ENCODE data around the gene NEAT1.

Gene NEAT1

DNA sequence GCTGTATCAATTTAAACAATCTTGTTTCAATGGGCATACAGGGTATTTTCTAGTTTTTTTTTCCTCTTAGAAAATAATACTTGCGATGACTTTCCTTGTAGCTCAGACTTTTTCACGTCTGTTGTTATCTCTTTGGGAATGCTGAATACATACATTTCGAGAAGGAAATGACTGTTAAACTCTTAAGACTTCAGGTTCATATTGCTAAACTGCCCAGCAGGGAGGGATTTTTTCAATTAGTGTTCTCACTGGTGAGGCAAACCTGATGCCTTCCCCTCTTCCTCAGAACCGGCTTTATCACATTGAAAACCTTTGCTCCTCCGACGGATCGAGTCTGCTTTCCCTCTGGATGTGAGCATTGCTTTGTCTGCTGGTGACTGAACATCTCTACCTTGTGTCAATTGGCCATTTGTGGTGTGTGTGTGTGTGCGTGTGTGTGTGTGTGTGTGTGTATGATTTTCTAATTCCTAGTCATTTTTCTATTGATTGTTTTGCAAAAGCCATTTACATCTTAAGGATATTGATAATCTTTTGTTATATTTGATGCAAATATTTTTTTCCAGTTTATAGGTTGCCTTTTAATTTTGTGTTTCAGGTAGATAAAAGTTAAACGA, 6.6 kb downstream of the NEAT1 start:
- Histone ChIP-seq H2AK5ac (ENCODE audit: low read length, severe bottlenecking) (no peak overlapping the region), H4K91ac (ENCODE audit: low read length) (no peak overlapping the region), H3K18ac (ENCODE audit: low read depth in 1 of 2, low read length in 2 of 2) (peak overlapping the region in 1 of 2 experiments; percentile 40)

DNA sequence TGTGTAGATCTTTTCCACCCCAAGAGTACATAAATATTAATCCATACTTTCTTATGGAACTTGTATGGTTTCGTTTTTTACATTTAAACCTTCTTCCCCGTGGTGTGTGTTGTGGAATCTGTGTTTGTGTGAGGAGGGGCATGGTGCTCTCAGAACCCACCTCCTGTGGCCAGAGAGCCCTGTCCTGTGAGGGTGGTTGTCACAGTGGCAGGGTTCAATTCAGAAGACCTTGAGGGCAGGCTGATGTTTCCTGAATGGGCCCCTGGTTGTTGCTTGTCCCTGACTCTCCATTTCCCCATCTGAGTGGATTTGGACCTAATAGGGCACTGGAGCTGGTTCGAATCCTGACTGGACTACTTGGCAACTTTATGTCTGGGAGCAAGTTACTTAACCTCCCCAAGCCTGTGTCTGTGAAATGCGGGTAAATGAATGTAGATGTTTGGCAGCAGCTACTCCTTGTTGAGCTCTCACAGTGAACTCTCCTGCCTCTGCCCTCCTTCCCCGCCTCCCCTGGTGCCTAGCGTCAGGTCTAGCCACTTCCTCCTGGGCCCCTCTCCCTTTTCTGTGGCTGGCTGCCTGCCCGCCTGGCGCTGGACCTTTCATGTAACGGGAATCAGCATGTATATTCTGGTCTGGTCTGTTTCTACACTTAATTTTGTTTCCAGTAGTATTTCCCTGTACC, 7.3 kb downstream of the NEAT1 start:
- Histone ChIP-seq H2BK12ac (ENCODE audit: low read length in 2 of 2) (no peak overlapping the region), H2AFZ (ENCODE audit: low read depth, low read length) (no peak overlapping the region), H3K36me3 (ENCODE audit: control insufficient read depth in 1 of 2, insufficient read depth in 2 of 2, low read depth in 1 of 2, low read length in 2 of 2) (peaks cover 12 to 96% of the 10 kb centered on the region in 2 experiments), H2BK15ac (ENCODE audit: low read depth, poor library complexity, severe bottlenecking) (no peak overlapping the region), H3K79me1 (replicated peaks; ENCODE audit: low read length, poor library complexity, severe bottlenecking) (no peaks in the 10 kb centered on the region), H2BK120ac (ENCODE audit: low read depth, low read length) (no peak overlapping the region), H3K4ac (ENCODE audit: low read depth in 1 of 2, low read length in 2 of 2) (no peak overlapping the region), H4K8ac (ENCODE audit: low read length) (no peak overlapping the region), H3K27ac (ENCODE audit: low read length, poor library complexity, severe bottlenecking) (peak overlapping the region; percentile 88), H3K23ac (ENCODE audit: low read length in 2 of 2) (peak overlapping the region in 1 of 2 experiments; percentile 47), H3K4me1 (ENCODE audit: control insufficient read depth, insufficient read depth, low read depth, low read length) (peaks cover 4% of the 10 kb centered on the region), H3K14ac (ENCODE audit: low read length in 2 of 2) (peak overlapping the region in 1 of 2 experiments; percentile 62), H3K9me3 (ENCODE audit: control insufficient read depth, low read length) (no peaks in the 10 kb centered on the region), H4K91ac (ENCODE audit: low read length) (no peak overlapping the region), H3K27me3 (ENCODE audit: control insufficient read depth in 1 of 2, insufficient read depth in 1 of 2, low read length in 2 of 2) (no peaks in the 10 kb centered on the region), H3K18ac (ENCODE audit: low read depth in 1 of 2, low read length in 2 of 2) (peak overlapping the region; percentile 42 to 54), H2BK5ac (ENCODE audit: low read depth, low read length, poor library complexity, severe bottlenecking) (no peak overlapping the region), H3K9ac (ENCODE audit: low read length) (peak overlapping the region; percentile 99), H2AK5ac (ENCODE audit: low read length, severe bottlenecking) (no peak overlapping the region), H3K4me2 (ENCODE audit: low read length, poor library complexity, severe bottlenecking) (peak overlapping the region; percentile 81), H3K4me3 (ENCODE audit: insufficient read depth in 1 of 2, low read depth in 1 of 2, low read length in 2 of 2) (peak overlapping the region; percentile 40 to 92)
- peak; percentile 90 for DNase-seq
- WGBS, result 48% methylated on average over 9 of the region's 9 CpGs

More for the DNA sequence above, 6.6 kb downstream of the NEAT1 start:
- no peak overlapping the region for H2BK12ac ChIP-seq (ENCODE audit: low read length in 2 of 2)
- no peaks in the 10 kb centered on the region for H3K9me3 ChIP-seq (ENCODE audit: control insufficient read depth, low read length)
- peak overlapping the region in 1 of 2 experiments; percentile 92 for H3K4me3 ChIP-seq (ENCODE audit: insufficient read depth in 1 of 2, low read depth in 1 of 2, low read length in 2 of 2)
- peak overlapping the region; percentile 99 for H3K9ac ChIP-seq (ENCODE audit: low read length)
- H3K27me3 ChIP-seq (ENCODE audit: control insufficient read depth in 1 of 2, insufficient read depth in 1 of 2, low read length in 2 of 2), result no peaks in the 10 kb centered on the region
- peak overlapping the region; percentile 19 for H3K4me2 ChIP-seq (ENCODE audit: low read length, poor library complexity, severe bottlenecking)
- DNase-seq, result peak; percentile 90
- H3K36me3 ChIP-seq (ENCODE audit: control insufficient read depth in 1 of 2, insufficient read depth in 2 of 2, low read depth in 1 of 2, low read length in 2 of 2), result peaks cover 8 to 96% of the 10 kb centered on the region in 2 experiments
- H3K23ac ChIP-seq (ENCODE audit: low read length in 2 of 2), result no peak overlapping the region
- peaks cover 2% of the 10 kb centered on the region for H3K4me1 ChIP-seq (ENCODE audit: control insufficient read depth, insufficient read depth, low read depth, low read length)
- no peak overlapping the region for H3K4ac ChIP-seq (ENCODE audit: low read depth in 1 of 2, low read length in 2 of 2)
- peak overlapping the region in 1 of 2 experiments; percentile 6 for H3K14ac ChIP-seq (ENCODE audit: low read length in 2 of 2)
- H2AFZ ChIP-seq (ENCODE audit: low read depth, low read length), result no peak overlapping the region
- H2BK120ac ChIP-seq (ENCODE audit: low read depth, low read length), result no peak overlapping the region
- H4K8ac ChIP-seq (ENCODE audit: low read length), result no peak overlapping the region
- no peaks in the 10 kb centered on the region for H3K79me1 ChIP-seq (replicated peaks; ENCODE audit: low read length, poor library complexity, severe bottlenecking)
- 48% methylated on average over 4 of the region's 9 CpGs for WGBS
- H3K27ac ChIP-seq (ENCODE audit: low read length, poor library complexity, severe bottlenecking), result peak overlapping the region; percentile 74
- no peak overlapping the region for H2BK5ac ChIP-seq (ENCODE audit: low read depth, low read length, poor library complexity, severe bottlenecking)
- no peak overlapping the region for H2BK15ac ChIP-seq (ENCODE audit: low read depth, poor library complexity, severe bottlenecking)

DNA sequence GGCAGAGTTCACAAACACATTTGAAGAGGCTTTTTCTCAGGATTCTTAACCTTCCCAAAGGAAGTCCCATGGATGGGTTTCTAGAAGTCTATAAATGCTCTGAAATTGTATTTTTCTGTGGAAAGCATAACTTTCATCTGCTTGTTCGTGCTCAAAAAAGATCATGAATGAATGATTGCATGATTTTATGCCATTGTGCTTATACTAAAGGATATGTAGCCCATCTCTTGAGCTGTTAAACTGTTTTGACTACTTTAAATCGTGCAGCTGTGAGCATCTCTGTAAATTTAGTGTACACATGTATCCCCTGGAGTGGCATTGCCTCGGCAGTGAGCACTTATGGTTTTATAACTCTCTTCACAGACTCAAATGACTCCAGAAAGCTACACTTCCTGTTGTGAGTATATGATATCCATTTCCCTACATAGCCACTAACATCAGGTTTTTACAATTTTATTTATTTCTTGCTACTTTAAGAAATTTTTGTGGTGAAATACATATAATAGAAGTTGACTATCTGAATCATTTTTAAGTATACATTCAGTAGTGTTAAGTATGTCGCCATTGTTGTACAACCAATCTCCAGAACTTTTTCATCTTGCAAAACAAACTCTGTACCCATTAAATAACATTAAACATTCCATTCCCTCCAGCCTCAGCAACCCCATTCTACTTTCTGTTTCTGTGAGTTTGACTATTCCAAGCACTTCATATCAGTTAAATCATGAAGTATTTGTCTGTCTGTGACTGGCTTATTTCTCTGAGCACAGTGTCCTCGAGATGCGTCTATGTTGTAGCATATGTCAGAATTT, 8.0 kb downstream of the NEAT1 start:
- Histone ChIP-seq H3K4ac (ENCODE audit: low read depth in 1 of 2, low read length in 2 of 2) (no peak overlapping the region), H3K23ac (ENCODE audit: low read length in 2 of 2) (no peak overlapping the region), H2BK120ac (ENCODE audit: low read depth, low read length) (no peak overlapping the region), H3K36me3 (ENCODE audit: control insufficient read depth in 1 of 2, insufficient read depth in 2 of 2, low read depth in 1 of 2, low read length in 2 of 2) (peaks cover 17 to 96% of the 10 kb centered on the region in 2 experiments), H3K14ac (ENCODE audit: low read length in 2 of 2) (no peak overlapping the region), H2BK5ac (ENCODE audit: low read depth, low read length, poor library complexity, severe bottlenecking) (no peak overlapping the region), H3K9ac (ENCODE audit: low read length) (peak overlapping the region; percentile 99), H2AK5ac (ENCODE audit: low read length, severe bottlenecking) (no peak overlapping the region), H2AFZ (ENCODE audit: low read depth, low read length) (no peak overlapping the region), H3K27ac (ENCODE audit: low read length, poor library complexity, severe bottlenecking) (peak overlapping the region; percentile 88), H3K4me3 (ENCODE audit: insufficient read depth in 1 of 2, low read depth in 1 of 2, low read length in 2 of 2) (peak overlapping the region in 1 of 2 experiments; percentile 92), H3K27me3 (ENCODE audit: control insufficient read depth in 1 of 2, insufficient read depth in 1 of 2, low read length in 2 of 2) (no peaks in the 10 kb centered on the region), H4K91ac (ENCODE audit: low read length) (no peak overlapping the region), H4K8ac (ENCODE audit: low read length) (no peak overlapping the region), H3K4me1 (ENCODE audit: control insufficient read depth, insufficient read depth, low read depth, low read length) (peaks cover 8% of the 10 kb centered on the region), H2BK12ac (ENCODE audit: low read length in 2 of 2) (no peak overlapping the region), H3K4me2 (ENCODE audit: low read length, poor library complexity, severe bottlenecking) (peak overlapping the region; percentile 50), H3K9me3 (ENCODE audit: control insufficient read depth, low read length) (no peaks in the 10 kb centered on the region), H3K18ac (ENCODE audit: low read depth in 1 of 2, low read length in 2 of 2) (no peak overlapping the region), H3K79me1 (replicated peaks; ENCODE audit: low read length, poor library complexity, severe bottlenecking) (no peaks in the 10 kb centered on the region), H2BK15ac (ENCODE audit: low read depth, poor library complexity, severe bottlenecking) (no peak overlapping the region)
- WGBS, result 63% methylated on average over 4 of the region's 6 CpGs
- peak; percentile 86 for DNase-seq
